Measurements from ENCODE around the gene CCDC127. TPM values are rescaled to one million over a fixed set of nuclear protein-coding genes. Genes with fewer than 3 reads are reported as not detected.

Gene CCDC127
- total and polyA plus RNA-seq, 2 of the 13 experiments (the other 11 are each of a cell fraction or from before 2014, with no cell fraction given), result 2.9 to 4.3 TPM

GRCh38 chr5:195401-196160 is 22.4 kb downstream of the CCDC127 start:
- no peak for FAIRE-seq
- intact Hi-C loops (cut with micrococcal nuclease; ENCODE audit: unreplicated experiment) (no loop called here), in situ Hi-C loops (cut with HindIII; ENCODE audit: extremely low pct_ligation_motif_present, low pct_unique_long_range_greater_than_20kb) (no loop called here)
- Histone ChIP-seq H3K9ac (ENCODE audit: insufficient read depth, low read depth, low read length) (no peak overlapping the region), H3K27me3 (ENCODE audit: control insufficient read depth in 1 of 2, insufficient read depth in 2 of 2, low read length in 2 of 2) (no peaks in the 10 kb centered on the region), H2AFZ (ENCODE audit: low read length) (no peak overlapping the region), H3K4me1 (ENCODE audit: insufficient read depth, low read length) (no peaks in the 10 kb centered on the region), H3K27ac (ENCODE audit: extremely low read length, insufficient read depth, low read length) (no peak overlapping the region), H3K4me2 (ENCODE audit: low read depth, low read length) (no peak overlapping the region), H3K36me3 (replicated peaks in 1 of 2; ENCODE audit: control insufficient read depth in 1 of 2, insufficient read depth in 2 of 2, low read length in 2 of 2) (0 out of 5 replicates have a peak, but pooled peaks cover 0 to 3% of the 10 kb centered on the region in 2 experiments), H3K9me3 (ENCODE audit: low read length) (no peaks in the 10 kb centered on the region), H3K4me3 (replicated peaks in 1 of 3; ENCODE audit: insufficient read depth in 1 of 3, low read depth in 2 of 3, low read length in 3 of 3) (no peak overlapping the region), H4K20me1 (ENCODE audit: insufficient read depth, low read length) (no peaks in the 10 kb centered on the region), H3K79me2 (ENCODE audit: insufficient read depth, low read length) (no peaks in the 10 kb centered on the region)
- POLR2A ChIA-PET, result no interaction called here
- 67% methylated on average over 20 of the region's 33 CpGs for WGBS (ENCODE audit: low lambda C conversion rate)
- peak; percentile 44; the same call in 2 of the 3 replicates for ATAC-seq
- no peak for DNase-seq (ENCODE audit: low spot score)
- TF ChIP-seq TMF1 (CRISPR knock-in tag; IDR thresholded peaks at IDR 0.05; ENCODE audit: low read depth) (no peak), ZBTB33 (CRISPR knock-in tag; IDR thresholded peaks at IDR 0.05) (peak; percentile 52; the same call in 1 of the 2 replicates), STAG1 (CRISPR knock-in tag; IDR thresholded peaks at IDR 0.05) (peak; percentile 19; the same call in 1 of the 2 replicates), CTCF (CRISPR knock-in tag; IDR thresholded peaks at IDR 0.05) (peak; percentile 25; the same call in 1 of the 2 replicates), ARNT (IDR thresholded peaks at IDR 0.05) (no peak)
- CTCF ChIA-PET (ENCODE audit: low intra/inter-chr PET ratio, low total read pairs), result no interaction called here
- no TSS peak for BruUV-seq (replicated peaks)

Measured in HepG2 (cell line).